K562 (cell line): ENCODE data around the gene PPOX. TPM values are rescaled to one million over a fixed set of nuclear protein-coding genes. Genes with fewer than 3 reads are reported as not detected.
A peak's percentile ranks its signal among the peaks of the same experiment; 100 is the strongest.

Experiments
- ATF1 ChIP-seq, 2 experiments: fragments of 450-650 bp in 1 of 2; IDR thresholded peaks; 2 replicates each; pipeline ENCODE4 v1.6.1; 2016; ENCODE audit warnings: missing compliant biosample characterization in 1 of 2, missing genetic modification characterization in 1 of 2
- GTF2B ChIP-seq: IDR thresholded peaks from 2 replicates; pipeline ENCODE4 v1.6.1; 2011; ENCODE audit not compliant: insufficient read length; ENCODE audit errors: extremely low read depth
- JUND ChIP-seq, 2 experiments: IDR thresholded peaks; 2 replicates in 1 of 2; 3 replicates in 1 of 2; pipeline ENCODE4 v1.6.1; 2011; ENCODE audit warnings: borderline replicate concordance in 2 of 2, low read depth in 2 of 2, low read length in 2 of 2, improper control_type of control experiment in 1 of 2, missing biosample characterization in 1 of 2, missing genetic modification characterization in 1 of 2, missing genetic modification reagents in 1 of 2
- KLF16 ChIP-seq: IDR thresholded peaks from 2 replicates; pipeline ENCODE4 v1.6.1; 2016; ENCODE audit warnings: antibody characterized with exemption
- KLF6 ChIP-seq: fragments of 250-450 bp; sonication (Bioruptor Pico); IDR thresholded peaks from 2 replicates; pipeline ENCODE4 v1.4.0; 2020; ENCODE audit warnings: mild to moderate bottlenecking, moderate library complexity, borderline replicate concordance
- MAFK ChIP-seq: IDR thresholded peaks from 2 replicates; pipeline ENCODE4 v1.6.1; 2011; ENCODE audit warnings: low read length, improper control_type of control experiment
- MAZ ChIP-seq, 2 experiments: fragments of 450-650 bp in 1 of 2; sonication (generic) in 1 of 2; formaldehyde crosslinking; IDR thresholded peaks in 1 of 2; conservative IDR thresholded peaks in 1 of 2; 2 replicates each; pipeline versions ENCODE4 v1.4.0 to v1.5.0; 2020; ENCODE audit warnings: mild to moderate bottlenecking in 1 of 2, missing genetic modification reagents in 1 of 2
- MCM2 ChIP-seq: fragments of 450-650 bp; IDR thresholded peaks from 2 replicates; pipeline ENCODE4 v1.6.1; 2017; ENCODE audit warnings: low read depth, mild to moderate bottlenecking
- POU5F1 ChIP-seq: fragments of 150-350 bp; IDR thresholded peaks from 2 replicates; pipeline ENCODE4 v1.6.1; 2014; ENCODE audit warnings: borderline replicate concordance, low read length, low read depth, mild to moderate bottlenecking; ENCODE audit not compliant: partially characterized antibody
- PURB ChIP-seq: sonication (generic); formaldehyde crosslinking; IDR thresholded peaks from 2 replicates; pipeline ENCODE4 v1.9.0; 2021; ENCODE audit warnings: low read depth, mild to moderate bottlenecking, missing genetic modification reagents
- RBM25 ChIP-seq: fragments of 200-400 bp; formaldehyde crosslinking; IDR thresholded peaks from 2 replicates; pipeline ENCODE4 v1.6.1; 2018; ENCODE audit warnings: low read length, low read depth, moderate library complexity; ENCODE audit not compliant: severe bottlenecking
- RFX5 ChIP-seq: IDR thresholded peaks from 2 replicates; pipeline ENCODE4 v1.6.1; 2011; ENCODE audit warnings: low read depth, mild to moderate bottlenecking, improper control_type of control experiment, low read length
- TARDBP ChIP-seq: fragments of 450-650 bp; IDR thresholded peaks from 2 replicates; pipeline ENCODE4 v1.6.1; 2016
- TCF3 ChIP-seq: sonication (generic); formaldehyde crosslinking; IDR thresholded peaks from 2 replicates; pipeline ENCODE4 v1.4.0; 2020; ENCODE audit warnings: mild to moderate bottlenecking, missing genetic modification reagents
- ZBTB5 ChIP-seq: fragments of 450-650 bp; IDR thresholded peaks from 2 replicates; pipeline ENCODE4 v1.6.1; 2017; ENCODE audit warnings: antibody characterized with exemption
- ZBTB9 ChIP-seq: fragments of 450-650 bp; formaldehyde crosslinking; IDR thresholded peaks from 2 replicates; pipeline ENCODE4 v1.4.0; 2020; ENCODE audit warnings: mild to moderate bottlenecking, moderate library complexity
- ZKSCAN1 ChIP-seq: fragments of 150-350 bp; IDR thresholded peaks from 2 replicates; pipeline ENCODE4 v1.6.1; 2016; ENCODE audit warnings: low read depth, low read length
- ZNF282 ChIP-seq: sonication (generic); formaldehyde crosslinking; IDR thresholded peaks from 2 replicates; pipeline ENCODE4 v1.8.1; 2023; ENCODE audit warnings: missing genetic modification reagents
- ZNF324 ChIP-seq: fragments of 250-450 bp; sonication (Bioruptor Pico); IDR thresholded peaks from 2 replicates; pipeline ENCODE4 v1.4.0; 2020; ENCODE audit warnings: mild to moderate bottlenecking
- polyA plus RNA-seq, 8 experiments: library from polyadenylated mRNA; depleted of rRNA in 4 of 8; stranded (reverse) in 5 of 8; unstranded in 3 of 8; fragments of >200 nt; fragmentation: Nextera tagmentation in 2 of 8; fragmentation: Illumina TruSeq in 1 of 8; extraction: Ambion mirVana in 2 of 8; extraction: Trizol in 1 of 8; gene quantifications; 2 replicates each; pipeline versions ENCODE4 v1.2.1 to v1.2.3, GENCODE V29; 2011 to 2014; ENCODE audit warnings: inconsistent platforms in 1 of 8, missing spikeins in 1 of 8
- total RNA-seq, 7 experiments: library from RNA; depleted of rRNA in 6 of 7; stranded (reverse); fragments of >200 nt in 6 of 7; fragmentation: Illumina TruSeq in 2 of 7; extraction: Trizol in 2 of 7; gene quantifications; 2 replicates each; pipeline versions ENCODE4 v1.2.1 to v1.2.3, GENCODE V29; 2011 to 2021; ENCODE audit warnings: low replicate concordance in 1 of 7
- TF ChIP-seq, protein P1 (sequence below): fragments of 250-450 bp; sonication (Bioruptor Pico); IDR thresholded peaks from 2 replicates; pipeline ENCODE4 v1.5.0; 2021; ENCODE audit warnings: mild to moderate bottlenecking, borderline replicate concordance

The PPOX gene
- total and polyA plus RNA-seq, 9 of the 15 experiments (the other 6 are each of a cell fraction or from before 2014, with no cell fraction given) = 17.0 to 57.1 (median 38.9) TPM

DNA sequence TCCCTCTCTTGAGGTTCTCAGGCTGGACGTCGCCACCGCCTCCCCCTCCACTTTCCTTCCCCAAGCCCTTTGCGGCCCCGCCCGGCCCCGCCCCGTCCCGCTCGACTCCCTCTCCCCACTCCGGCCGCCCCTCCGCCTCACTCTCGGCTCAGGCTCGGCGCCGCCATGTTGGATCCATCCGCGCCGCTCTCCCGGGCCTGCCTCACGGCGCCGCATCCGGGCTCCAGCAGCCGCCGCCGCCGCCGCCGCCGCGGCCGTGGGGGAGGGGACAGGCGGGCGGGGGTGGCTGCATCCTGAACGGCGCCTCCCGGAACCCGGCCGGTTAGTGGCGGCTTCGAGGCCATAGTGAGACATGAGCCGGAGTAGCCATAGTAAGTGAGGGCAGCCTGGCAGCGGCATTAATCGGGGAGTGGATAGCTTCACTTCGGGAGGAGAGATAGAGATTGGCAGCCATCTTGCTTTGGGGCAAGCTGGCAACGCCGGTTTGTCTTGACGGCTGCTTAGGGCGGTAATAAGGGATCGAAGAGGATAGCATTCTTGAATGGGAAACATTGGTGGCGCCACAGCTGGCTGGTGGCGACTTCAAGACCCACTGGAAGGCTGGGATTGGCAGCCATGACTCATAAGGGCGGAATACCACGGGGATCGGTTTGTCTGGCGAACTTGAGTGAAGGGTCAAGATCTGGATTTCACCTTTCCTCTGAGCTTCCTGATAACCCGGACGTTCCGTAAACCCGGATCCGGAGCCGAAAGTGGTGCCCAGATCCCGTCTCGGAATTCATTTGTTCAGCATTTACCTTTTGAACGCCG is 33.6 kb upstream of the PPOX start, which contains the start of gene DEDD (continued):
- TF ChIP-seq PURB (CRISPR knock-in tag) = no peak
- no peak for TF ChIP-seq ZNF324 (CRISPR knock-in tag)
- TF ChIP-seq KLF6 (CRISPR knock-in tag) = no peak
- TF ChIP-seq GTF2B = no peak
- peak; percentile 64 for TF ChIP-seq ZKSCAN1
- peak in 1 of 2 experiments; percentile 98; a peak in 3 of 4 replicates for TF ChIP-seq MAZ (CRISPR knock-in tag; conservative IDR thresholded peaks at IDR 0.05 in 1 of 2, IDR thresholded peaks at IDR 0.05 in 1 of 2)
- TF ChIP-seq MAFK = no peak
- TF ChIP-seq ATF1 (CRISPR knock-in tag; IDR thresholded peaks at IDR 0.05) = no peak
- peak; percentile 79 for TF ChIP-seq ATF1 (tag; IDR thresholded peaks at IDR 0.05)
- no peak for TF ChIP-seq MCM2
- TF ChIP-seq KLF16 = no peak
- TF ChIP-seq TCF3 (CRISPR knock-in tag) = no peak
- TF ChIP-seq ZBTB9 = peak; percentile 60; the same call in 1 of the 2 replicates
- no peak for TF ChIP-seq RFX5
- TF ChIP-seq, protein P1, sequence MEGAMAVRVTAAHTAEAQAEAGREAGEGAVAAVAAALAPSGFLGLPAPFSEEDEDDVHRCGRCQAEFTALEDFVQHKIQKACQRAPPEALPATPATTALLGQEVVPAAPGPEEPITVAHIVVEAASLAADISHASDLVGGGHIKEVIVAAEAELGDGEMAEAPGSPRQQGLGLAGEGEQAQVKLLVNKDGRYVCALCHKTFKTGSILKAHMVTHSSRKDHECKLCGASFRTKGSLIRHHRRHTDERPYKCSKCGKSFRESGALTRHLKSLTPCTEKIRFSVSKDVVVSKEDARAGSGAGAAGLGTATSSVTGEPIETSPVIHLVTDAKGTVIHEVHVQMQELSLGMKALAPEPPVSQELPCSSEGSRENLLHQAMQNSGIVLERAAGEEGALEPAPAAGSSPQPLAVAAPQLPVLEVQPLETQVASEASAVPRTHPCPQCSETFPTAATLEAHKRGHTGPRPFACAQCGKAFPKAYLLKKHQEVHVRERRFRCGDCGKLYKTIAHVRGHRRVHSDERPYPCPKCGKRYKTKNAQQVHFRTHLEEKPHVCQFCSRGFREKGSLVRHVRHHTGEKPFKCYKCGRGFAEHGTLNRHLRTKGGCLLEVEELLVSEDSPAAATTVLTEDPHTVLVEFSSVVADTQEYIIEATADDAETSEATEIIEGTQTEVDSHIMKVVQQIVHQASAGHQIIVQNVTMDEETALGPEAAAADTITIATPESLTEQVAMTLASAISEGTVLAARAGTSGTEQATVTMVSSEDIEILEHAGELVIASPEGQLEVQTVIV (CRISPR knock-in tag) = peak; percentile 68; the same call in 1 of the 2 replicates
- no peak for TF ChIP-seq RBM25
- TF ChIP-seq POU5F1 = peak; percentile 38
- TF ChIP-seq JUND (IDR thresholded peaks at IDR 0.05; ENCODE audit: borderline replicate concordance, low read depth, low read length) = peak; percentile 87
- TF ChIP-seq JUND (tag; IDR thresholded peaks at IDR 0.05; ENCODE audit: borderline replicate concordance, low read depth, low read length) = peak; percentile 87; the same call in 2 of the 3 replicates
- no peak; the same call in 1 of the 2 replicates for TF ChIP-seq TARDBP
- no peak for TF ChIP-seq ZBTB5
- no peak for TF ChIP-seq ZNF282 (CRISPR knock-in tag)
